RWPE2 (cell line): ENCODE data around the gene IFNG.

Experiments
- ATAC-seq: fragments of 200-7000 bp; cut with Tn5 transposase; 3 replicates; pipeline ENCODE4 v1.9.1; 2021; ENCODE audit warnings: low read depth
- DNase-seq: peaks from one replicate; pipeline ENCODE4 v3.0.0-alpha.2; 2020; ENCODE audit warnings: low spot score
- H3K27ac ChIP-seq: fragments of 450-650 bp; 2 replicates; pipeline ENCODE4 v1.5.1; 2017; ENCODE audit warnings: mild to moderate bottlenecking; ENCODE audit not compliant: poor library complexity, severe bottlenecking
- H3K27me3 ChIP-seq: fragments of 250-450 bp; sonication (Bioruptor Pico); 2 replicates; pipeline ENCODE4 v1.5.1; 2021; ENCODE audit warnings: mild to moderate bottlenecking, moderate library complexity; ENCODE audit not compliant: insufficient read depth, poor library complexity, severe bottlenecking
- H3K36me3 ChIP-seq: fragments of 250-450 bp; sonication (Bioruptor Pico); 2 replicates; pipeline ENCODE4 v1.5.1; 2020; ENCODE audit warnings: low read depth, mild to moderate bottlenecking, moderate library complexity
- H3K4me1 ChIP-seq: fragments of 250-450 bp; sonication (Bioruptor Pico); 2 replicates; pipeline ENCODE4 v1.5.1; 2021; ENCODE audit warnings: mild to moderate bottlenecking, moderate library complexity; ENCODE audit not compliant: insufficient read depth, poor library complexity, severe bottlenecking
- H3K4me3 ChIP-seq: fragments of 250-450 bp; sonication (Bioruptor Pico); 2 replicates; pipeline ENCODE4 v1.5.1; 2021; ENCODE audit warnings: mild to moderate bottlenecking, moderate library complexity; ENCODE audit not compliant: severe bottlenecking
- H3K9me3 ChIP-seq: fragments of 250-450 bp; sonication (Bioruptor Pico); 2 replicates; pipeline ENCODE4 v1.5.1; 2021; ENCODE audit warnings: mild to moderate bottlenecking, moderate library complexity; ENCODE audit not compliant: severe bottlenecking
- TF ChIP-seq, protein P1 (sequence below): fragments of 450-650 bp; IDR thresholded peaks from one replicate; pipeline ENCODE4 v1.5.1; 2017; ENCODE audit warnings: mild to moderate bottlenecking, moderate library complexity; ENCODE audit not compliant: poor library complexity, severe bottlenecking

Gene IFNG

DNA sequence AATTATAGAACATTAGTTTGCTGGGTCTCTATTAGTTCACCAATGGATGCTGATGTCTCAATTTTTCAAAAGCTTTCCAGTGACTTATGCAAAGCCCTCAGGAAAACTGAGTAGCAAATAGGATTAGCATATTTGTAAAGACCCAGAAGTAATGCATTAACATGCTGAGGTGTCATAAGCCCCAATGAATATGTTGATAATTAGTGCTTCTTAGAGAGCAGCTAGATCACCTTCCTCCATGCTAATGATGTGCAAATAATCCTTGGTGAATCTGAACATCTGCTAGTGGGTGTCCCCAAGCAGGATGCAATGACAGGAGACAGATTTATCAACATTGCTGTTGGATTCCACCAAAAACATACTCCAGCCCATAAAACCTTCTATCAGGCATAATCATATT lies 19.0 kb downstream of the IFNG start:
- DNase-seq, result no peak
- H3K27ac ChIP-seq, result no peak overlapping the region
- ATAC-seq, result no peak
- no peaks in the 10 kb centered on the region for H3K4me1 ChIP-seq
- no peaks in the 10 kb centered on the region for H3K27me3 ChIP-seq
- no peaks in the 10 kb centered on the region for H3K36me3 ChIP-seq
- H3K4me3 ChIP-seq, result no peak overlapping the region
- H3K9me3 ChIP-seq, result no peaks in the 10 kb centered on the region
- TF ChIP-seq, protein P1, sequence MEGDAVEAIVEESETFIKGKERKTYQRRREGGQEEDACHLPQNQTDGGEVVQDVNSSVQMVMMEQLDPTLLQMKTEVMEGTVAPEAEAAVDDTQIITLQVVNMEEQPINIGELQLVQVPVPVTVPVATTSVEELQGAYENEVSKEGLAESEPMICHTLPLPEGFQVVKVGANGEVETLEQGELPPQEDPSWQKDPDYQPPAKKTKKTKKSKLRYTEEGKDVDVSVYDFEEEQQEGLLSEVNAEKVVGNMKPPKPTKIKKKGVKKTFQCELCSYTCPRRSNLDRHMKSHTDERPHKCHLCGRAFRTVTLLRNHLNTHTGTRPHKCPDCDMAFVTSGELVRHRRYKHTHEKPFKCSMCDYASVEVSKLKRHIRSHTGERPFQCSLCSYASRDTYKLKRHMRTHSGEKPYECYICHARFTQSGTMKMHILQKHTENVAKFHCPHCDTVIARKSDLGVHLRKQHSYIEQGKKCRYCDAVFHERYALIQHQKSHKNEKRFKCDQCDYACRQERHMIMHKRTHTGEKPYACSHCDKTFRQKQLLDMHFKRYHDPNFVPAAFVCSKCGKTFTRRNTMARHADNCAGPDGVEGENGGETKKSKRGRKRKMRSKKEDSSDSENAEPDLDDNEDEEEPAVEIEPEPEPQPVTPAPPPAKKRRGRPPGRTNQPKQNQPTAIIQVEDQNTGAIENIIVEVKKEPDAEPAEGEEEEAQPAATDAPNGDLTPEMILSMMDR, result no peak

DNA sequence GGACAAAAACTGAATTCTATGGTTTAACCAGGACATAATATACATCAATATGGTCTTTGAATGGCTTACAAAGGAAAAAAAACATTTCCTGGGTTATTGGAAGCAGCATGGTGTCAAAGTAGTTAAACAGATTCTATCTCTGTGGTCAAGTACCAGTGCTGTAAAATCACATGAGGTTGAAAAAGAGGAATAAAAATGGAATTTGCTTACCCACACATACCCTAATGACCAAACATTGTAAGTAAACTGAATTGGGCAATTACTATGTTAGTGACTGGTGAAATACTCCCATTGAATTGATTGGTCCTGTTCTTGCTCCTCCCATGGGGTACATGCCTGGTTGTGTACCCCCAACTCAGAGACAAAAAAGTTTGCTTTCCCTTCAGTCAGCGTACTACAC lies 19.6 kb downstream of the IFNG start:
- no peak for DNase-seq
- H3K27ac ChIP-seq, result no peak overlapping the region
- ATAC-seq, result no peak
- H3K4me3 ChIP-seq, result no peak overlapping the region
- H3K27me3 ChIP-seq, result no peaks in the 10 kb centered on the region
- TF ChIP-seq, protein P1, result no peak
- H3K36me3 ChIP-seq, result no peaks in the 10 kb centered on the region
- no peaks in the 10 kb centered on the region for H3K4me1 ChIP-seq
- no peaks in the 10 kb centered on the region for H3K9me3 ChIP-seq

DNA sequence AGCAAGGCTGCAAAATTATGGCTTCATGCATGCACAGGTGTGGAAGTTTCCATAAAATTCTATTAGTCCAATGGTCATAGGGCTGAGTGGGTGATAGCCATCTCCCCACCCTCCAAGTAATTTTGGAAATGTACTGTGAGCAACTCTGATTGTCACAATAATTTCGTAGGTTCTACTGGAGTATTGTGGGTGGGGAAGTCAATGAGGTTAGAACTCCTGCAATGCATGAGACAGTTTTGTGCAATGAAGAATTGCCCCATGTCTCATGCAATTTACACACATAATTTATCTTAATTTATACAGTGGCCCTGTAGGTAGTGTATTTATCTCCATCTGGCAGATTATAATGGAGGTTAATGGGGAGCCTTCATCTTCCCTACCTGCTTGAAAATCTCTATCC lies 20.5 kb downstream of the IFNG start:
- TF ChIP-seq, protein P1, result no peak
- no peak for DNase-seq
- Histone ChIP-seq H3K27me3 (no peaks in the 10 kb centered on the region), H3K4me1 (no peaks in the 10 kb centered on the region), H3K36me3 (no peaks in the 10 kb centered on the region), H3K9me3 (no peaks in the 10 kb centered on the region), H3K4me3 (no peak overlapping the region), H3K27ac (no peak overlapping the region)
- no peak for ATAC-seq

DNA sequence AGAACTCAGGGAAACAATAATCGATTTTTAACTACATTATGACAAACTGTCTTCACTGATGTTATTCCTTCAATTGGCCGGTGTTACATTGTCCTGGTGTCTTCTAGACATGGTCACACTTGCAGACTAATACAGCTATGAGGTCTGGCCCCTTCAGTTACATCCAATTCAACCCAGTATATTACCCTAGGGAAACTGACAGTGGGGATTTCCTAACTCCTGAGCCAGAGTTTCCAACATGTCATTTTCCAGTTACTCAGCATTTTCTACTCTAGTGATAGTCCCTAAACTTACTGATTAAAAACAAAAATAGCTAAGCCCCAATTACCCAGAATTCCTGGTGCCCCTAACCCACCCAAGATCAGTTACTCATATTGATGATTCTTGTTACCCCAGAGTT lies 21.1 kb downstream of the IFNG start:
- no peak overlapping the region for H3K27ac ChIP-seq
- no peak overlapping the region for H3K4me3 ChIP-seq
- H3K27me3 ChIP-seq, result no peaks in the 10 kb centered on the region
- DNase-seq (no peak), ATAC-seq (no peak)
- H3K4me1 ChIP-seq, result no peaks in the 10 kb centered on the region
- H3K9me3 ChIP-seq, result no peaks in the 10 kb centered on the region
- no peaks in the 10 kb centered on the region for H3K36me3 ChIP-seq
- TF ChIP-seq, protein P1, result no peak

DNA sequence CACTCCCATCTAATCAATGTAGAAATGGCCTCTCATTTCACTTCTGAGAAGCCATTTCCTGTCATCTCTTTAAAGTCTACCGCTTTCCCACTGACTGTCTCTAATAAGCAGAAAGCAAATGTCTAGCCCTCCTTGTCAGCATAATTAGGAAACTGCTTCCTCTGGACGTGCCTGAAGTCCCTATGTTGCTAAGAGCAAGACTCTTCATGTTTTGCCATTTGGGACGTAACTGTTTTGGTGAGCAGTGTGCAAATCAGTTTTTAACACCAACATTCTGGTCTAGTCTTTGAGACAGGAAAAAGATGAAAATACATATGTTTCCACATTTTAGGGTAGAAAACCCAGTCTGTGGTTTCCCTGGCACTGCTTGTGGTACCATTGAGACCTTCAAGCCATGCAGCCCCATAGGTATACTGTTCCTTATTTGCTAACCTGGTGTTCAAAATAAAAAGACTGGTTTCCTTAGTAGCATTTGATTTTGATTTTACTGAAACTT lies 22.2 kb downstream of the IFNG start:
- no peaks in the 10 kb centered on the region for H3K4me1 ChIP-seq
- no peak overlapping the region for H3K4me3 ChIP-seq
- ATAC-seq (no peak), DNase-seq (no peak)
- no peaks in the 10 kb centered on the region for H3K27me3 ChIP-seq
- no peak overlapping the region for H3K27ac ChIP-seq
- TF ChIP-seq, protein P1, result no peak
- no peaks in the 10 kb centered on the region for H3K36me3 ChIP-seq
- no peaks in the 10 kb centered on the region for H3K9me3 ChIP-seq
